Mesenchymal stem cell (in vitro differentiated cells and primary cell): ENCODE measurements around the gene RALGPS1.

Experiments
- DNase-seq: peaks from one replicate; pipeline ENCODE4 v3.0.0-alpha.2; 2013
- H2AFZ ChIP-seq: one replicate; pipeline ENCODE4 v1.6.1; 2013; ENCODE audit warnings: low read depth, mild to moderate bottlenecking, control low read depth, inconsistent platforms, low read length, moderate library complexity
- H2AK5ac ChIP-seq: 2 replicates; pipeline ENCODE4 v1.6.1; 2013; ENCODE audit warnings: low read length, moderate library complexity, mild to moderate bottlenecking, inconsistent platforms; ENCODE audit not compliant: severe bottlenecking
- H2BK120ac ChIP-seq: one replicate; pipeline ENCODE4 v1.6.1; 2013; ENCODE audit warnings: low read depth, mild to moderate bottlenecking, inconsistent platforms, low read length, moderate library complexity
- H2BK12ac ChIP-seq, 2 experiments: one replicate each; pipeline ENCODE4 v1.6.1; 2013; ENCODE audit warnings: inconsistent platforms in 2 of 2, low read length in 2 of 2, mild to moderate bottlenecking in 2 of 2, moderate library complexity in 2 of 2, control low read depth in 1 of 2
- H2BK15ac ChIP-seq: one replicate; pipeline ENCODE4 v1.6.1; 2013; ENCODE audit warnings: mild to moderate bottlenecking, low read depth, inconsistent platforms; ENCODE audit not compliant: poor library complexity, severe bottlenecking
- H2BK5ac ChIP-seq: 2 replicates; pipeline ENCODE4 v1.6.1; 2013; ENCODE audit warnings: low read depth, mild to moderate bottlenecking, low read length, control low read depth, inconsistent platforms; ENCODE audit not compliant: poor library complexity, severe bottlenecking
- H3K14ac ChIP-seq, 2 experiments: one replicate each; pipeline ENCODE4 v1.6.1; 2013; ENCODE audit warnings: inconsistent platforms in 2 of 2, low read length in 2 of 2, control low read depth in 1 of 2, mild to moderate bottlenecking in 1 of 2, moderate library complexity in 1 of 2
- H3K18ac ChIP-seq, 2 experiments: one replicate each; pipeline ENCODE4 v1.6.1; 2013; ENCODE audit warnings: inconsistent platforms in 2 of 2, low read length in 2 of 2, control low read depth in 1 of 2, low read depth in 1 of 2, mild to moderate bottlenecking in 1 of 2
- H3K23ac ChIP-seq, 2 experiments: one replicate each; pipeline ENCODE4 v1.6.1; 2013; ENCODE audit warnings: inconsistent platforms in 2 of 2, low read length in 2 of 2, mild to moderate bottlenecking in 2 of 2, moderate library complexity in 2 of 2, control low read depth in 1 of 2
- H3K27ac ChIP-seq: 2 replicates; pipeline ENCODE4 v1.5.1; 2013; ENCODE audit warnings: mild to moderate bottlenecking, moderate library complexity, low read length, control low read depth, inconsistent platforms; ENCODE audit not compliant: poor library complexity, severe bottlenecking
- H3K27me3 ChIP-seq, 2 experiments: 2 replicates each; pipeline versions ENCODE4 v1.6.1 to v1.7.0; 2013; ENCODE audit warnings: low read length in 2 of 2, mild to moderate bottlenecking in 2 of 2, moderate library complexity in 2 of 2, control low read depth in 1 of 2, inconsistent platforms in 1 of 2; ENCODE audit not compliant: control insufficient read depth in 1 of 2, insufficient read depth in 1 of 2
- H3K36me3 ChIP-seq, 2 experiments: 2 replicates each; pipeline versions ENCODE4 v1.6.1 to v1.7.0; 2013; ENCODE audit warnings: low read length in 2 of 2, control low read depth in 1 of 2, inconsistent platforms in 1 of 2, low read depth in 1 of 2, mild to moderate bottlenecking in 1 of 2; ENCODE audit not compliant: insufficient read depth in 2 of 2, control insufficient read depth in 1 of 2
- H3K4ac ChIP-seq, 2 experiments: one replicate each; pipeline ENCODE4 v1.6.1; 2013; ENCODE audit warnings: inconsistent platforms in 2 of 2, low read length in 2 of 2, mild to moderate bottlenecking in 2 of 2, moderate library complexity in 2 of 2, control low read depth in 1 of 2, low read depth in 1 of 2
- H3K4me1 ChIP-seq: 2 replicates; pipeline ENCODE4 v1.6.1; 2013; ENCODE audit warnings: low read depth, low read length, control low read depth; ENCODE audit not compliant: control insufficient read depth, insufficient read depth
- H3K4me2 ChIP-seq: 2 replicates; pipeline ENCODE4 v1.6.1; 2013; ENCODE audit warnings: low read length, mild to moderate bottlenecking, inconsistent platforms; ENCODE audit not compliant: poor library complexity, severe bottlenecking
- H3K4me3 ChIP-seq, 2 experiments: 2 replicates each; pipeline versions ENCODE4 v1.5.1 to v1.7.0; 2013; ENCODE audit warnings: low read length in 2 of 2, mild to moderate bottlenecking in 2 of 2, control low read depth in 1 of 2, low read depth in 1 of 2; ENCODE audit not compliant: insufficient read depth in 1 of 2
- H3K79me1 ChIP-seq: replicated peaks from 2 replicates; pipeline ENCODE4 v1.6.1; 2013; ENCODE audit warnings: mild to moderate bottlenecking, control low read depth, low read length, inconsistent platforms; ENCODE audit not compliant: poor library complexity, severe bottlenecking
- H3K9ac ChIP-seq: 2 replicates; pipeline ENCODE4 v1.7.0; 2013; ENCODE audit warnings: mild to moderate bottlenecking, low read length, moderate library complexity
- H3K9me3 ChIP-seq: 2 replicates; pipeline ENCODE4 v1.7.0; 2013; ENCODE audit warnings: mild to moderate bottlenecking, low read length; ENCODE audit not compliant: control insufficient read depth
- H4K8ac ChIP-seq: one replicate; pipeline ENCODE4 v1.6.1; 2013; ENCODE audit warnings: inconsistent platforms, mild to moderate bottlenecking, low read length, moderate library complexity
- H4K91ac ChIP-seq: one replicate; pipeline ENCODE4 v1.6.1; 2013; ENCODE audit warnings: mild to moderate bottlenecking, low read length, inconsistent platforms
- WGBS: methylation state at CpG from one replicate; pipeline ENCODE4 v1.1.7; 2013; ENCODE audit warnings: mixed read lengths; 5-methylcytosine and 5-hydroxymethylcytosine counted together

The RALGPS1 gene

GRCh38 chr9:127154003-127154389, 239.4 kb downstream of the RALGPS1 start:
- no peak overlapping the region for H3K23ac ChIP-seq
- H3K27me3 ChIP-seq, result peaks cover 0 to 15% of the 10 kb centered on the region in 2 experiments
- H2AK5ac ChIP-seq, result no peak overlapping the region
- H3K36me3 ChIP-seq, result no peaks in the 10 kb centered on the region
- H3K14ac ChIP-seq, result no peak overlapping the region
- H3K4me3 ChIP-seq, result peak overlapping the region in 1 of 2 experiments; percentile 54
- H2BK12ac ChIP-seq, result no peak overlapping the region
- H3K4me2 ChIP-seq, result no peak overlapping the region
- no peak overlapping the region for H2AFZ ChIP-seq
- H3K4me1 ChIP-seq, result peaks cover 4% of the 10 kb centered on the region
- H3K79me1 ChIP-seq, result no peaks in the 10 kb centered on the region
- H2BK5ac ChIP-seq, result no peak overlapping the region
- peak overlapping the region; percentile 15 for H2BK120ac ChIP-seq
- peak overlapping the region; percentile 69 for H3K9ac ChIP-seq
- H2BK15ac ChIP-seq, result no peak overlapping the region
- 80% methylated on average over 5 of the region's 5 CpGs for WGBS
- no peak overlapping the region for H4K91ac ChIP-seq
- no peak overlapping the region for H3K27ac ChIP-seq
- H3K18ac ChIP-seq, result no peak overlapping the region
- no peaks in the 10 kb centered on the region for H3K9me3 ChIP-seq
- no peak overlapping the region for H3K4ac ChIP-seq
- DNase-seq, result no peak
- no peak overlapping the region for H4K8ac ChIP-seq

- no peak overlapping the region for H3K4ac ChIP-seq
- peak overlapping the region in 1 of 2 experiments; percentile 54 for H3K4me3 ChIP-seq
- no peaks in the 10 kb centered on the region for H3K79me1 ChIP-seq
- H3K9ac ChIP-seq, result peak overlapping the region; percentile 69
- no peak overlapping the region for H2AFZ ChIP-seq
- no peak overlapping the region for H2AK5ac ChIP-seq
- H2BK120ac ChIP-seq, result no peak overlapping the region
- H3K14ac ChIP-seq, result no peak overlapping the region
- H3K4me2 ChIP-seq, result no peak overlapping the region
- H2BK15ac ChIP-seq, result no peak overlapping the region
- peaks cover 9% of the 10 kb centered on the region for H3K4me1 ChIP-seq
- H2BK5ac ChIP-seq, result no peak overlapping the region
- H3K27me3 ChIP-seq, result peaks cover 0 to 13% of the 10 kb centered on the region in 2 experiments
- no peak overlapping the region for H3K18ac ChIP-seq
- H3K9me3 ChIP-seq, result no peaks in the 10 kb centered on the region
- DNase-seq, result no peak
- H3K27ac ChIP-seq, result no peak overlapping the region
- H4K8ac ChIP-seq, result no peak overlapping the region
- no peaks in the 10 kb centered on the region for H3K36me3 ChIP-seq
- no peak overlapping the region for H4K91ac ChIP-seq
- 91% methylated on average over 13 of the region's 13 CpGs for WGBS
- no peak overlapping the region for H2BK12ac ChIP-seq
- H3K23ac ChIP-seq, result no peak overlapping the region
These were observed 240.0 kb downstream of the RALGPS1 start for GRCh38 chr9:127154390-127155191.

- Histone ChIP-seq H3K79me1 (no peaks in the 10 kb centered on the region), H3K14ac (peak overlapping the region in 1 of 2 experiments; percentile 86), H3K9ac (peak overlapping the region; percentile 69), H2AFZ (no peak overlapping the region), H3K27me3 (peaks cover 0 to 13% of the 10 kb centered on the region in 2 experiments), H3K4me2 (no peak overlapping the region), H2AK5ac (no peak overlapping the region), H3K4me3 (peak overlapping the region in 1 of 2 experiments; percentile 54), H4K91ac (no peak overlapping the region), H3K27ac (no peak overlapping the region), H3K4ac (no peak overlapping the region), H3K36me3 (no peaks in the 10 kb centered on the region), H3K4me1 (peaks cover 11% of the 10 kb centered on the region), H3K18ac (peak overlapping the region; percentile 11 to 30), H2BK120ac (no peak overlapping the region), H4K8ac (no peak overlapping the region), H2BK15ac (peak overlapping the region; percentile 79), H3K9me3 (no peaks in the 10 kb centered on the region), H3K23ac (no peak overlapping the region), H2BK5ac (no peak overlapping the region), H2BK12ac (no peak overlapping the region)
- 89% methylated on average over 3 of the region's 5 CpGs for WGBS
- DNase-seq, result no peak
These were observed 240.9 kb downstream of the RALGPS1 start for GRCh38 chr9:127155314-127155960.

- H3K27ac ChIP-seq, result peak overlapping the region; percentile 30
- H3K4ac ChIP-seq, result peak overlapping the region in 1 of 2 experiments; percentile 62
- peak overlapping the region; percentile 38 for H2BK15ac ChIP-seq
- H3K4me3 ChIP-seq, result no peak overlapping the region
- H3K9me3 ChIP-seq, result no peaks in the 10 kb centered on the region
- H2BK5ac ChIP-seq, result no peak overlapping the region
- H2AK5ac ChIP-seq, result no peak overlapping the region
- H3K9ac ChIP-seq, result peak overlapping the region; percentile 70
- peak overlapping the region; percentile 67 to 70 for H3K18ac ChIP-seq
- WGBS, result 75% methylated on average over 4 of the region's 4 CpGs
- H3K79me1 ChIP-seq, result no peaks in the 10 kb centered on the region
- H4K91ac ChIP-seq, result no peak overlapping the region
- H3K4me1 ChIP-seq, result peaks cover 16% of the 10 kb centered on the region
- no peak overlapping the region for H3K23ac ChIP-seq
- no peak overlapping the region for H3K4me2 ChIP-seq
- peaks cover 0 to 8% of the 10 kb centered on the region in 2 experiments for H3K27me3 ChIP-seq
- no peak for DNase-seq
- H2BK120ac ChIP-seq, result no peak overlapping the region
- no peaks in the 10 kb centered on the region for H3K36me3 ChIP-seq
- no peak overlapping the region for H2AFZ ChIP-seq
- H3K14ac ChIP-seq, result no peak overlapping the region
- H4K8ac ChIP-seq, result peak overlapping the region; percentile 83
- peak overlapping the region; percentile 40 to 81 for H2BK12ac ChIP-seq
These were observed 244.3 kb downstream of the RALGPS1 start for GRCh38 chr9:127158786-127159324.
